ENCODE measurements around the gene S100A6.

GRCh38 chr1:153544453-153545066 is 8.8 kb upstream of the S100A6 start:
- TF ChIP-seq EZH2 (IDR thresholded peaks at IDR 0.05; ENCODE audit: insufficient read depth, poor library complexity, severe bottlenecking) (no peak), EZH2phosphoT487 (IDR thresholded peaks at IDR 0.05; ENCODE audit: insufficient read depth, low read depth) (no peak)
